ENCODE measurements around the gene WHRN.

- TF ChIP-seq CTCF (IDR thresholded peaks at IDR 0.05) = no peak
- TF ChIP-seq POLR2AphosphoS5 (IDR thresholded peaks at IDR 0.05; ENCODE audit: insufficient read depth in 1 of 2, low read depth in 1 of 2) = no peak
- TF ChIP-seq POLR2A (IDR thresholded peaks at IDR 0.05) = no peak
These were observed 71.5 kb downstream of the WHRN start for GRCh38 chr9:114433720-114434255.
